GM12878 (cell line): Measurements from ENCODE around the gene ACSM5. TPM values are rescaled to one million over a fixed set of nuclear protein-coding genes. Genes with fewer than 3 reads are reported as not detected.
"Not testable (repeated sequence)": the region's sequence is repeated elsewhere in the genome, so short reads cannot be mapped to it uniquely, and the experiment has no call there.

Experiments used
- ATAC-seq: fragments of 200-7000 bp; cut with Tn5 transposase; 3 replicates; pipeline ENCODE4 v1.9.1; 2020; ENCODE audit warnings: mild to moderate bottlenecking, moderate library complexity
- BruUV-seq: library from RNA; stranded (reverse); fragments of 400-500 nt; replicated peaks from 2 replicates; lab custom pipeline; 2021; lab: Mats Ljungman, UMichigan
- CTCF ChIA-PET: fragments of 300-600 bp; sonication (Branson Sonifier 250); formaldehyde crosslinking; extraction: SDS; loops from one replicate; lab custom pipeline; 2021; ENCODE audit warnings: inconsistent platforms; lab: Yijun Ruan, JAX
- POLR2A ChIA-PET: fragments of 350-600 bp; formaldehyde crosslinking; extraction: SDS; loops from one replicate; lab custom pipeline; 2021; ENCODE audit warnings: inconsistent platforms; lab: Charles Lee
- RAD21 ChIA-PET: fragments of 300-600 bp; sonication (Branson Sonifier 250); formaldehyde crosslinking; loops from one replicate; lab custom pipeline; 2023; ENCODE audit warnings: antibody characterized with exemption; ENCODE audit not compliant: unreplicated experiment; lab: Charles Lee
- SMC1A ChIA-PET: fragments of 300-600 bp; sonication (Branson Sonifier 250); formaldehyde crosslinking; loops from one replicate; lab custom pipeline; 2023; ENCODE audit not compliant: unreplicated experiment, uncharacterized antibody; lab: Charles Lee
- DNase-seq: peaks from one replicate; pipeline ENCODE4 v3.0.0-alpha.2; 2011; ENCODE audit warnings: low read depth, low spot score
- FAIRE-seq: peaks from 3 replicates; lab custom pipeline; 2011; peaks lifted over from hg19 to GRCh38; lab: Jason Lieb, UNC
- H2AFZ ChIP-seq: 2 replicates; pipeline ENCODE4 v1.6.0; 2011; ENCODE audit warnings: low read depth, low read length, control low read depth; ENCODE audit not compliant: control insufficient read depth
- H3K27ac ChIP-seq: 2 replicates; pipeline ENCODE4 v1.5.1; 2011; ENCODE audit warnings: control low read depth; ENCODE audit not compliant: control insufficient read depth, insufficient read depth
- H3K27me3 ChIP-seq, 2 experiments: replicated peaks in 1 of 2; 2 replicates each; pipeline versions ENCODE4 v1.6.0 to v1.6.1; 2011; ENCODE audit warnings: low read length in 1 of 2; ENCODE audit not compliant: control insufficient read depth in 2 of 2, insufficient read depth in 2 of 2
- H3K36me3 ChIP-seq, 2 experiments: 2 replicates each; pipeline ENCODE4 v1.5.1; 2011; ENCODE audit warnings: low read length in 1 of 2; ENCODE audit not compliant: control insufficient read depth in 2 of 2, insufficient read depth in 2 of 2
- H3K4me1 ChIP-seq: 2 replicates; pipeline ENCODE4 v1.6.1; 2011; ENCODE audit warnings: mild to moderate bottlenecking, low read length, moderate library complexity, mixed read lengths; ENCODE audit not compliant: control insufficient read depth, insufficient read depth
- H3K4me2 ChIP-seq: 2 replicates; pipeline ENCODE4 v1.6.0; 2011; ENCODE audit warnings: control low read depth; ENCODE audit not compliant: control insufficient read depth, insufficient read depth
- H3K4me3 ChIP-seq: fragments of 200-600 bp; sonication (generic); 2 replicates; pipeline ENCODE4 v1.5.1; 2016
- H3K79me2 ChIP-seq: 2 replicates; pipeline ENCODE4 v1.6.0; 2011; ENCODE audit warnings: low read length; ENCODE audit not compliant: control insufficient read depth, insufficient read depth
- H3K9ac ChIP-seq: 2 replicates; pipeline ENCODE4 v1.8.0; 2011; ENCODE audit warnings: low read length, control low read depth, mixed read lengths; ENCODE audit not compliant: control insufficient read depth, insufficient read depth
- H3K9me3 ChIP-seq: replicated peaks from 3 replicates; pipeline ENCODE4 v1.5.1; 2011; ENCODE audit warnings: mild to moderate bottlenecking, low read length; ENCODE audit not compliant: control insufficient read depth, insufficient read depth
- H4K20me1 ChIP-seq: 2 replicates; pipeline ENCODE4 v1.6.0; 2011; ENCODE audit not compliant: control insufficient read depth, insufficient read depth
- ASH2L ChIP-seq: fragments of 300-600, 200-600 bp; sonication (generic); IDR thresholded peaks from 2 replicates; pipeline ENCODE4 v1.6.1; 2017; ENCODE audit warnings: low read depth, mild to moderate bottlenecking, borderline replicate concordance
- CBX3 ChIP-seq: fragments of 200-600 bp; sonication (generic); IDR thresholded peaks from 2 replicates; pipeline ENCODE4 v1.6.1; 2016; ENCODE audit warnings: low read depth, borderline replicate concordance
- EED ChIP-seq: sonication (generic); IDR thresholded peaks from 2 replicates; pipeline ENCODE4 v1.6.1; 2016; ENCODE audit warnings: antibody characterized with exemption, low read depth
- MYB ChIP-seq: fragments of 150-350 bp; IDR thresholded peaks from 2 replicates; pipeline ENCODE4 v1.6.1; 2014; ENCODE audit warnings: mild to moderate bottlenecking, low read depth, low read length, borderline replicate concordance
- MYC ChIP-seq: IDR thresholded peaks from 2 replicates; pipeline ENCODE4 v1.6.1; 2011; ENCODE audit warnings: mild to moderate bottlenecking, low read length, moderate library complexity, inconsistent platforms; ENCODE audit not compliant: insufficient read depth, insufficient replicate concordance, insufficient read length, severe bottlenecking
- POLR2AphosphoS2 ChIP-seq: IDR thresholded peaks from 2 replicates; pipeline ENCODE4 v1.6.1; 2011; ENCODE audit warnings: low read depth, mild to moderate bottlenecking, low read length, improper control_type of control experiment, moderate library complexity
- TAF1 ChIP-seq: IDR thresholded peaks from 2 replicates; pipeline ENCODE4 v1.6.1; 2011; ENCODE audit warnings: mild to moderate bottlenecking, low read depth, low read length, borderline replicate concordance
- TCF12 ChIP-seq: IDR thresholded peaks from 2 replicates; pipeline ENCODE4 v1.6.1; 2011; ENCODE audit warnings: low read depth, mild to moderate bottlenecking, low read length
- ZBED1 ChIP-seq: IDR thresholded peaks from 2 replicates; pipeline ENCODE4 v1.6.1; 2016; ENCODE audit warnings: borderline replicate concordance
- ZNF622 ChIP-seq: fragments of 450-650 bp; IDR thresholded peaks from 2 replicates; pipeline ENCODE4 v1.6.1; 2017; ENCODE audit warnings: mild to moderate bottlenecking, inconsistent platforms
- WGBS: methylation state at CpG from one replicate; pipeline ENCODE4 v1.1.6; 2016; ENCODE audit warnings: low lambda C conversion rate; ENCODE audit not compliant: insufficient replicate concordance, insufficient coverage; ENCODE audit errors: missing lambda C conversion rate; 5-methylcytosine and 5-hydroxymethylcytosine counted together
- in situ Hi-C: fragments of 300-500 bp; cut with MboI; formaldehyde crosslinking; loops from 9 replicates; pipeline ENCODE4 v1.14.3; 2018; ENCODE audit warnings: mixed read lengths
- intact Hi-C: fragments of 100-400 bp; cut with micrococcal nuclease; formaldehyde crosslinking; loops from one replicate; pipeline ENCODE4 v1.14.2; 2022; ENCODE audit not compliant: unreplicated experiment
- polyA plus RNA-seq, 11 experiments: library from polyadenylated mRNA; depleted of rRNA in 4 of 11; unstranded in 6 of 11; stranded (reverse) in 5 of 11; fragments of >200 nt; fragmentation: Nextera tagmentation in 4 of 11; fragmentation: Illumina TruSeq in 1 of 11; extraction: Ambion mirVana in 4 of 11; extraction: Trizol in 1 of 11; gene quantifications; 1 replicate in 1 of 11; 2 replicates in 10 of 11; pipeline versions ENCODE4 v1.2.1 to v1.2.3, GENCODE V29; 2011 to 2016; ENCODE audit warnings: inconsistent platforms in 2 of 11, missing spikeins in 2 of 11, low read depth in 1 of 11
- total RNA-seq, 4 experiments: library from RNA; depleted of rRNA in 3 of 4; stranded (reverse); fragments of >200 nt in 3 of 4; fragmentation: Illumina TruSeq in 1 of 4; extraction: Trizol in 1 of 4; gene quantifications; 2 replicates each; pipeline versions ENCODE4 v1.2.1 to v1.2.3, GENCODE V29; 2013 to 2021
- TF ChIP-seq, protein P1 (sequence below): fragments of 450-650 bp; IDR thresholded peaks from 2 replicates; pipeline ENCODE4 v1.6.1; 2017; ENCODE audit warnings: mild to moderate bottlenecking, moderate library complexity

Gene ACSM5
- total and polyA plus RNA-seq, 10 of the 15 experiments (the other 5 are each of a cell fraction or from before 2014, with no cell fraction given), result 0.07 to 0.54 (median 0.26) TPM; not detected in 3

DNA sequence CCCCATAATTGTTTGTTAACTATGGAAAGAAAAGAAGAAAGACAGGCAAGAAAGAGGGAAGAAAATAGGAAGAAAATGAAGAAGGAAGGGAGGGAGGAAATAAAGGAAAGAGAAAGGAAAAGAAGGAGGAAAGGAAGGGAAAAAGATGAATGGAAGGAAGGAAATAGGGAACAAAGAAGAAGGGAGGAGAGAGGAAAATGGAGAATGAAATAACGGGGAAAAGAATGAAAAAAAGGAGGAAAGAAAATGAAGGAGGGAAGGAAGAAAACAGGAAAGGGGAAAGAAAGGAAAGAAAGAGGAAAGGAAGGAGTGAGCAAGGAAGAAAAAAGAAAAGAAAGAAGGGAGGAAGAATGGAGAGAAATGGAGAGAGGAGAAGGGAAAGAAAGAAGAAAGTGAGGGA lies 21.1 kb downstream of the ACSM5 start:
- H3K4me3 ChIP-seq, H3K36me3 ChIP-seq, H3K4me1 ChIP-seq, H3K27ac ChIP-seq, H3K9ac ChIP-seq, H3K27me3 ChIP-seq, H3K79me2 ChIP-seq, FAIRE-seq, H2AFZ ChIP-seq, CTCF ChIA-PET, H4K20me1 ChIP-seq, POLR2A ChIA-PET, DNase-seq, RAD21 ChIA-PET, ATAC-seq, H3K4me2 ChIP-seq, in situ Hi-C loops, H3K9me3 ChIP-seq, SMC1A ChIA-PET, BruUV-seq, intact Hi-C loops: not testable (repeated sequence)
- WGBS, result 0% methylated on average over 1 of the region's 1 CpG

GRCh38 chr16:20430948-20431347 lies 21.6 kb downstream of the ACSM5 start:
- H3K4me1 ChIP-seq, result no peaks in the 10 kb centered on the region
- no peak for DNase-seq
- intact Hi-C loops (no loop called here), in situ Hi-C loops (no loop called here)
- no TSS peak for BruUV-seq
- WGBS, result 26% methylated on average over 11 of the region's 11 CpGs
- ChIA-PET RAD21 (no interaction called here), CTCF (no interaction called here), POLR2A (no interaction called here), SMC1A (no interaction called here)
- ATAC-seq, result no peak
- H3K36me3 ChIP-seq, result no peaks in the 10 kb centered on the region
- no peaks in the 10 kb centered on the region for H4K20me1 ChIP-seq
- H3K27ac ChIP-seq, result no peak overlapping the region
- H2AFZ ChIP-seq, result no peak overlapping the region
- H3K4me2 ChIP-seq, result no peak overlapping the region
- no peak for FAIRE-seq
- H3K27me3 ChIP-seq, result no peaks in the 10 kb centered on the region
- H3K4me3 ChIP-seq, result no peak overlapping the region
- H3K9ac ChIP-seq, result no peak overlapping the region
- H3K79me2 ChIP-seq, result no peaks in the 10 kb centered on the region
- no peaks in the 10 kb centered on the region for H3K9me3 ChIP-seq
- TF ChIP-seq MYC, result no peak
- TF ChIP-seq, protein P1, sequence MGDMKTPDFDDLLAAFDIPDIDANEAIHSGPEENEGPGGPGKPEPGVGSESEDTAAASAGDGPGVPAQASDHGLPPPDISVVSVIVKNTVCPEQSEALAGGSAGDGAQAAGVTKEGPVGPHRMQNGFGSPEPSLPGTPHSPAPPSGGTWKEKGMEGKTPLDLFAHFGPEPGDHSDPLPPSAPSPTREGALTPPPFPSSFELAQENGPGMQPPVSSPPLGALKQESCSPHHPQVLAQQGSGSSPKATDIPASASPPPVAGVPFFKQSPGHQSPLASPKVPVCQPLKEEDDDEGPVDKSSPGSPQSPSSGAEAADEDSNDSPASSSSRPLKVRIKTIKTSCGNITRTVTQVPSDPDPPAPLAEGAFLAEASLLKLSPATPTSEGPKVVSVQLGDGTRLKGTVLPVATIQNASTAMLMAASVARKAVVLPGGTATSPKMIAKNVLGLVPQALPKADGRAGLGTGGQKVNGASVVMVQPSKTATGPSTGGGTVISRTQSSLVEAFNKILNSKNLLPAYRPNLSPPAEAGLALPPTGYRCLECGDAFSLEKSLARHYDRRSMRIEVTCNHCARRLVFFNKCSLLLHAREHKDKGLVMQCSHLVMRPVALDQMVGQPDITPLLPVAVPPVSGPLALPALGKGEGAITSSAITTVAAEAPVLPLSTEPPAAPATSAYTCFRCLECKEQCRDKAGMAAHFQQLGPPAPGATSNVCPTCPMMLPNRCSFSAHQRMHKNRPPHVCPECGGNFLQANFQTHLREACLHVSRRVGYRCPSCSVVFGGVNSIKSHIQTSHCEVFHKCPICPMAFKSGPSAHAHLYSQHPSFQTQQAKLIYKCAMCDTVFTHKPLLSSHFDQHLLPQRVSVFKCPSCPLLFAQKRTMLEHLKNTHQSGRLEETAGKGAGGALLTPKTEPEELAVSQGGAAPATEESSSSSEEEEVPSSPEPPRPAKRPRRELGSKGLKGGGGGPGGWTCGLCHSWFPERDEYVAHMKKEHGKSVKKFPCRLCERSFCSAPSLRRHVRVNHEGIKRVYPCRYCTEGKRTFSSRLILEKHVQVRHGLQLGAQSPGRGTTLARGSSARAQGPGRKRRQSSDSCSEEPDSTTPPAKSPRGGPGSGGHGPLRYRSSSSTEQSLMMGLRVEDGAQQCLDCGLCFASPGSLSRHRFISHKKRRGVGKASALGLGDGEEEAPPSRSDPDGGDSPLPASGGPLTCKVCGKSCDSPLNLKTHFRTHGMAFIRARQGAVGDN, result no peak
- no peak for TF ChIP-seq MYB
- no peak for TF ChIP-seq ZBED1
- TF ChIP-seq CBX3, result no peak
- TF ChIP-seq POLR2AphosphoS2, result no peak
- no peak for TF ChIP-seq TCF12
- TF ChIP-seq ZNF622, result no peak
- TF ChIP-seq ASH2L, result no peak
- TF ChIP-seq EED, result no peak
- TF ChIP-seq TAF1, result no peak
